Measurements from ENCODE around the gene INPP1. TPM values are rescaled to one million over a fixed set of nuclear protein-coding genes. Genes with fewer than 3 reads are reported as not detected.

INPP1 gene
- polyA plus RNA-seq, 1 donor = 14.4 TPM

- no peak for DNase-seq (ENCODE audit: low read depth)
Observed at GRCh38 chr2:190408538-190409271, 65.3 kb downstream of the INPP1 start.

GRCh38 chr2:190409616-190410015 lies 66.2 kb downstream of the INPP1 start:
- no peak for DNase-seq (ENCODE audit: low read depth)

- DNase-seq (ENCODE audit: low read depth) = no peak
Observed at GRCh38 chr2:190410166-190410565, 66.8 kb downstream of the INPP1 start.

GRCh38 chr2:190412966-190413365 lies 69.6 kb downstream of the INPP1 start:
- DNase-seq (ENCODE audit: low read depth) = no peak

- no peak for DNase-seq (ENCODE audit: low read depth)
Observed at GRCh38 chr2:190413421-190413820, 70.0 kb downstream of the INPP1 start.

GRCh38 chr2:190415251-190415650 lies 71.9 kb downstream of the INPP1 start:
- no peak for DNase-seq (ENCODE audit: low read depth)

GRCh38 chr2:190415794-190416775 lies 72.7 kb downstream of the INPP1 start:
- no peak for DNase-seq (ENCODE audit: low read depth)

- no peak for DNase-seq (ENCODE audit: low read depth)
Observed at GRCh38 chr2:190417045-190417842, 73.9 kb downstream of the INPP1 start.

- DNase-seq (ENCODE audit: low read depth) = no peak
Observed at GRCh38 chr2:190418727-190419126, 75.3 kb downstream of the INPP1 start.

GRCh38 chr2:190420801-190421200 lies 77.4 kb downstream of the INPP1 start:
- DNase-seq (ENCODE audit: low read depth) = no peak

Other genes starting within 250 kb of the INPP1 start
- gene HIBCH, start 23.8 kb upstream of the INPP1 start, polyA plus RNA-seq (ENCODE audit: insufficient read length) = 30.8 TPM
- 9.3 TPM for gene MFSD6, start 64.8 kb downstream of the INPP1 start, polyA plus RNA-seq (ENCODE audit: insufficient read length)
- gene NEMP2, start 191.1 kb downstream of the INPP1 start, polyA plus RNA-seq (ENCODE audit: insufficient read length) = 4.1 TPM